ENCODE measurements around the gene EDIL3. TPM values are rescaled to one million over a fixed set of nuclear protein-coding genes. Genes with fewer than 3 reads are reported as not detected.

Gene EDIL3
- total and polyA plus RNA-seq, 2 of the 8 experiments (the other 6 are each of a cell fraction or from before 2014, with no cell fraction given) = 14.7 to 47.2 TPM

GRCh38 chr5:84272771-84273516, 111.7 kb downstream of the EDIL3 start:
- no peak overlapping the region for H4K5ac ChIP-seq (ENCODE audit: insufficient read length, low read depth, low read length)
- ChIA-PET CTCF (ENCODE audit: partially characterized antibody) (no interaction called here), POLR2A (ENCODE audit: partially characterized antibody) (no interaction called here)
- H2BK5ac ChIP-seq (ENCODE audit: low read depth, low read length) = no peak overlapping the region
- no peak overlapping the region for H2BK120ac ChIP-seq (replicated peaks; ENCODE audit: low read depth, low read length)
- no peak overlapping the region for H2BK20ac ChIP-seq (ENCODE audit: low read length)
- H3K4me1 ChIP-seq (replicated peaks in 1 of 4; ENCODE audit: control insufficient read depth in 3 of 4, insufficient read depth in 4 of 4, low read length in 3 of 4) = peaks cover 0 to 4% (median 1%) of the 10 kb centered on the region in 4 experiments; a peak in 3 of 7 replicates
- no peak overlapping the region for H4K91ac ChIP-seq (replicated peaks; ENCODE audit: insufficient read length, low read length)
- H2AFZ ChIP-seq (ENCODE audit: low read length) = no peak overlapping the region
- TF ChIP-seq CTCF (IDR thresholded peaks at IDR 0.05; ENCODE audit: control extremely low read depth in 1 of 3, insufficient read depth in 1 of 3, low read depth in 1 of 3, low read length in 3 of 3) = no peak
- TF ChIP-seq CHD2 (IDR thresholded peaks at IDR 0.05; ENCODE audit: low read length) = no peak
- no peak for TF ChIP-seq YY1 (IDR thresholded peaks at IDR 0.05; ENCODE audit: low read depth, low read length)
- no peak for TF ChIP-seq HDAC6 (IDR thresholded peaks at IDR 0.05; ENCODE audit: low read depth, low read length)
- TF ChIP-seq SAP30 (IDR thresholded peaks at IDR 0.05; ENCODE audit: insufficient read depth, insufficient replicate concordance, low read length) = no peak
- TF ChIP-seq SP1 (IDR thresholded peaks at IDR 0.05; ENCODE audit: low read depth, low read length) = no peak
- no peak for TF ChIP-seq SP4 (IDR thresholded peaks at IDR 0.05; ENCODE audit: low read length)
- H3K9me3 ChIP-seq (ENCODE audit: insufficient read depth in 2 of 2, low read depth in 1 of 2, low read length in 1 of 2) = no peaks in the 10 kb centered on the region
- H2BK12ac ChIP-seq (ENCODE audit: low read depth, low read length) = no peak overlapping the region
- no peak overlapping the region for H3K9ac ChIP-seq (replicated peaks in 1 of 4; ENCODE audit: extremely low read depth in 1 of 4, low read depth in 3 of 4, low read length in 3 of 4)
- no peak overlapping the region for H3K23ac ChIP-seq (ENCODE audit: insufficient read length)
- H3K4me3 ChIP-seq (ENCODE audit: extremely low read depth in 1 of 4, insufficient read depth in 2 of 4, low read depth in 3 of 4, low read length in 4 of 4) = no peak overlapping the region
- WGBS, 2 experiments (ENCODE audit: extremely low coverage in 1 of 2, insufficient coverage in 1 of 2, insufficient read length in 1 of 2, insufficient replicate concordance in 2 of 2, low coverage in 1 of 2, low lambda C conversion rate in 2 of 2, missing lambda C conversion rate in 1 of 2) = 91% methylated on average over 6 of the region's 6 CpGs; no CpG with 5 or more reads in 1 of the 2 experiments
- no peaks in the 10 kb centered on the region for H3K27me3 ChIP-seq (replicated peaks in 1 of 4; ENCODE audit: control insufficient read depth in 3 of 4, extremely low read depth in 1 of 4, insufficient read depth in 3 of 4, low read length in 3 of 4)
- H3K18ac ChIP-seq (ENCODE audit: extremely low read depth, low read length) = no peak overlapping the region
- H3K27ac ChIP-seq (ENCODE audit: low read depth, low read length) = no peak overlapping the region
- no peaks in the 10 kb centered on the region; the same call in 1 of the 2 replicates for H3K23me2 ChIP-seq (ENCODE audit: low read depth, low read length)
- H3K14ac ChIP-seq (ENCODE audit: insufficient read length) = no peak overlapping the region
- no peaks in the 10 kb centered on the region for H3K36me3 ChIP-seq (ENCODE audit: control insufficient read depth in 2 of 4, insufficient read depth in 4 of 4, low read length in 3 of 4)
- H3K4me2 ChIP-seq (ENCODE audit: insufficient read depth in 1 of 2, low read depth in 2 of 2, low read length in 2 of 2) = no peak overlapping the region
- H2AK5ac ChIP-seq (ENCODE audit: low read depth, low read length) = no peak overlapping the region
- no peak overlapping the region for H4K8ac ChIP-seq (ENCODE audit: extremely low read depth, insufficient read depth, low read length)
- DNase-seq (ENCODE audit: low read depth in 1 of 2, low spot score in 2 of 2) (no peak), FAIRE-seq (no peak)
- no peak overlapping the region for H3K4ac ChIP-seq (replicated peaks; ENCODE audit: insufficient read length, low read depth, low read length)
- H3K79me2 ChIP-seq (ENCODE audit: control insufficient read depth in 1 of 2, insufficient read depth in 2 of 2, low read length in 2 of 2) = no peaks in the 10 kb centered on the region
- H3K79me1 ChIP-seq (ENCODE audit: low read depth, low read length) = no peaks in the 10 kb centered on the region
- no peak overlapping the region for H3K56ac ChIP-seq (replicated peaks; ENCODE audit: insufficient read length, low read depth, low read length)
- no peaks in the 10 kb centered on the region for H4K20me1 ChIP-seq (replicated peaks in 1 of 2; ENCODE audit: control insufficient read depth in 1 of 2, insufficient read depth in 2 of 2, low read length in 2 of 2)
- no peak overlapping the region for H2BK15ac ChIP-seq (ENCODE audit: low read length)

Measured in H1 (cell line).